HepG2 (cell line): ENCODE data around the gene NOL4L. TPM values are rescaled to one million over a fixed set of nuclear protein-coding genes. Genes with fewer than 3 reads are reported as not detected.

Experiments
- AKAP8 ChIP-seq: sonication (generic); formaldehyde crosslinking; IDR thresholded peaks from 2 replicates; pipeline ENCODE4 v1.5.1; 2020; ENCODE audit warnings: mild to moderate bottlenecking, missing genetic modification reagents
- ARID4A ChIP-seq: sonication (generic); formaldehyde crosslinking; IDR thresholded peaks from 2 replicates; pipeline ENCODE4 v1.5.0; 2020; ENCODE audit warnings: mild to moderate bottlenecking, missing genetic modification reagents, borderline replicate concordance
- HOXA3 ChIP-seq: sonication (generic); formaldehyde crosslinking; IDR thresholded peaks from 2 replicates; pipeline ENCODE4 v1.5.0; 2020; ENCODE audit warnings: missing genetic modification reagents
- MEIS1 ChIP-seq: sonication (generic); formaldehyde crosslinking; IDR thresholded peaks from 2 replicates; pipeline ENCODE4 v1.9.0; 2021; ENCODE audit warnings: mild to moderate bottlenecking, missing genetic modification reagents, moderate library complexity, borderline replicate concordance
- PITX1 ChIP-seq: sonication (generic); formaldehyde crosslinking; IDR thresholded peaks from 2 replicates; pipeline ENCODE4 v1.5.1; 2020; ENCODE audit warnings: mild to moderate bottlenecking, missing genetic modification reagents
- RBFOX2 ChIP-seq: fragments of 200-400 bp; formaldehyde crosslinking; IDR thresholded peaks from 2 replicates; pipeline ENCODE4 v1.6.1; 2017; ENCODE audit warnings: low read depth, mild to moderate bottlenecking, low read length
- RFXAP ChIP-seq: sonication (generic); formaldehyde crosslinking; IDR thresholded peaks from 2 replicates; pipeline ENCODE4 v1.4.0; 2020; ENCODE audit warnings: missing genetic modification reagents, borderline replicate concordance
- SAP130 ChIP-seq: IDR thresholded peaks from 2 replicates; pipeline ENCODE4 v1.6.1; 2016; ENCODE audit warnings: low read depth
- SMARCE1 ChIP-seq: fragments of 450-650 bp; IDR thresholded peaks from 2 replicates; pipeline ENCODE4 v1.6.1; 2017; ENCODE audit warnings: borderline replicate concordance
- SSRP1 ChIP-seq: IDR thresholded peaks from 2 replicates; pipeline ENCODE4 v1.6.1; 2016; ENCODE audit warnings: control low read depth
- XRCC5 ChIP-seq: fragments of 200-400 bp; formaldehyde crosslinking; optimal IDR thresholded peaks from 2 replicates; pipeline ENCODE3; 2017; ENCODE audit warnings: mild to moderate bottlenecking, low read length
- ZBTB10 ChIP-seq: sonication (generic); formaldehyde crosslinking; IDR thresholded peaks from 2 replicates; pipeline ENCODE4 v1.4.0; 2020; ENCODE audit warnings: missing genetic modification reagents, borderline replicate concordance
- ZFX ChIP-seq: sonication (generic); formaldehyde crosslinking; IDR thresholded peaks from 2 replicates; pipeline ENCODE4 v1.4.0; 2020; ENCODE audit warnings: mild to moderate bottlenecking, low read depth, missing genetic modification reagents, moderate library complexity
- ZNF343 ChIP-seq: sonication (generic); formaldehyde crosslinking; IDR thresholded peaks from 2 replicates; pipeline ENCODE4 v1.4.0; 2020; ENCODE audit warnings: mild to moderate bottlenecking, missing genetic modification reagents
- ZNF460 ChIP-seq: sonication (generic); formaldehyde crosslinking; IDR thresholded peaks from 2 replicates; pipeline ENCODE4 v1.5.1; 2020; ENCODE audit warnings: missing genetic modification reagents, mild to moderate bottlenecking, borderline replicate concordance
- ZNF468 ChIP-seq: sonication (generic); formaldehyde crosslinking; IDR thresholded peaks from 2 replicates; pipeline ENCODE4 v1.8.0; 2022; ENCODE audit warnings: mild to moderate bottlenecking, moderate library complexity, missing genetic modification reagents
- polyA plus RNA-seq, 8 experiments: library from polyadenylated mRNA; depleted of rRNA in 3 of 8; stranded (reverse) in 7 of 8; unstranded in 1 of 8; fragments of >200 nt; fragmentation: Illumina TruSeq in 4 of 8; extraction: Trizol in 4 of 8; gene quantifications; 2 replicates each; pipeline versions ENCODE4 v1.2.1 to v1.2.3, GENCODE V29; 2011 to 2016; ENCODE audit warnings: low read depth in 4 of 8, missing spikeins in 1 of 8, mixed read lengths in 1 of 8; ENCODE audit not compliant: insufficient read depth in 1 of 8
- total RNA-seq, 5 experiments: library from RNA; depleted of rRNA; stranded (reverse); fragments of >200 nt; fragmentation: Illumina TruSeq; extraction: Trizol; gene quantifications; 2 replicates each; pipeline ENCODE4 v1.2.3, GENCODE V29; 2016; ENCODE audit warnings: low read depth in 1 of 5
- TF ChIP-seq, protein P1 (sequence below): sonication (generic); formaldehyde crosslinking; IDR thresholded peaks from 2 replicates; pipeline ENCODE4 v1.4.0; 2020; ENCODE audit warnings: missing genetic modification reagents
- TF ChIP-seq, protein P2 (sequence below): sonication (generic); formaldehyde crosslinking; IDR thresholded peaks from 2 replicates; pipeline ENCODE4 v1.9.0; 2021; ENCODE audit warnings: missing genetic modification reagents, borderline replicate concordance

Gene NOL4L
- total and polyA plus RNA-seq, 2 of the 13 experiments (the other 11 are each of a cell fraction or from before 2014, with no cell fraction given): 16.6 to 35.4 TPM

- TF ChIP-seq ARID4A (peak; percentile 81; the same call in 1 of the 2 replicates), ZBTB10 (CRISPR knock-in tag) (peak; percentile 57; the same call in 1 of the 2 replicates), HOXA3 (CRISPR knock-in tag) (peak; percentile 98), ZNF468 (CRISPR knock-in tag) (no peak), PITX1 (CRISPR knock-in tag) (peak; percentile 98), SSRP1 (CRISPR knock-in tag) (no peak; the same call in 1 of the 2 replicates), XRCC5 (peak; percentile 94), AKAP8 (CRISPR knock-in tag) (peak; percentile 83), ZNF343 (CRISPR knock-in tag) (0 out of 2 replicates have a peak, but pooled peaks have one; percentile 81), RBFOX2 (no peak; the same call in 1 of the 2 replicates), RFXAP (CRISPR knock-in tag) (peak; percentile 95), MEIS1 (CRISPR knock-in tag) (peak; percentile 97), ZNF460 (CRISPR knock-in tag) (peak; percentile 100), SAP130 (peak; percentile 98), ZFX (CRISPR knock-in tag) (peak; percentile 95), SMARCE1 (no peak)
- TF ChIP-seq, protein P1, sequence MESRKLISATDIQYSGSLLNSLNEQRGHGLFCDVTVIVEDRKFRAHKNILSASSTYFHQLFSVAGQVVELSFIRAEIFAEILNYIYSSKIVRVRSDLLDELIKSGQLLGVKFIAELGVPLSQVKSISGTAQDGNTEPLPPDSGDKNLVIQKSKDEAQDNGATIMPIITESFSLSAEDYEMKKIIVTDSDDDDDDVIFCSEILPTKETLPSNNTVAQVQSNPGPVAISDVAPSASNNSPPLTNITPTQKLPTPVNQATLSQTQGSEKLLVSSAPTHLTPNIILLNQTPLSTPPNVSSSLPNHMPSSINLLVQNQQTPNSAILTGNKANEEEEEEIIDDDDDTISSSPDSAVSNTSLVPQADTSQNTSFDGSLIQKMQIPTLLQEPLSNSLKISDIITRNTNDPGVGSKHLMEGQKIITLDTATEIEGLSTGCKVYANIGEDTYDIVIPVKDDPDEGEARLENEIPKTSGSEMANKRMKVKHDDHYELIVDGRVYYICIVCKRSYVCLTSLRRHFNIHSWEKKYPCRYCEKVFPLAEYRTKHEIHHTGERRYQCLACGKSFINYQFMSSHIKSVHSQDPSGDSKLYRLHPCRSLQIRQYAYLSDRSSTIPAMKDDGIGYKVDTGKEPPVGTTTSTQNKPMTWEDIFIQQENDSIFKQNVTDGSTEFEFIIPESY (CRISPR knock-in tag): peak; percentile 89
- TF ChIP-seq, protein P2, sequence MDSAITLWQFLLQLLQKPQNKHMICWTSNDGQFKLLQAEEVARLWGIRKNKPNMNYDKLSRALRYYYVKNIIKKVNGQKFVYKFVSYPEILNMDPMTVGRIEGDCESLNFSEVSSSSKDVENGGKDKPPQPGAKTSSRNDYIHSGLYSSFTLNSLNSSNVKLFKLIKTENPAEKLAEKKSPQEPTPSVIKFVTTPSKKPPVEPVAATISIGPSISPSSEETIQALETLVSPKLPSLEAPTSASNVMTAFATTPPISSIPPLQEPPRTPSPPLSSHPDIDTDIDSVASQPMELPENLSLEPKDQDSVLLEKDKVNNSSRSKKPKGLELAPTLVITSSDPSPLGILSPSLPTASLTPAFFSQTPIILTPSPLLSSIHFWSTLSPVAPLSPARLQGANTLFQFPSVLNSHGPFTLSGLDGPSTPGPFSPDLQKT (CRISPR knock-in tag): no peak
Measured at GRCh38 chr20:32543570-32544259, 41.4 kb downstream of the NOL4L start (continued).
